ENCODE measurements around the gene GPD1L.
"Not testable (repeated sequence)": the region's sequence is repeated elsewhere in the genome, so short reads cannot be mapped to it uniquely, and the experiment has no call there.

GPD1L gene

DNA sequence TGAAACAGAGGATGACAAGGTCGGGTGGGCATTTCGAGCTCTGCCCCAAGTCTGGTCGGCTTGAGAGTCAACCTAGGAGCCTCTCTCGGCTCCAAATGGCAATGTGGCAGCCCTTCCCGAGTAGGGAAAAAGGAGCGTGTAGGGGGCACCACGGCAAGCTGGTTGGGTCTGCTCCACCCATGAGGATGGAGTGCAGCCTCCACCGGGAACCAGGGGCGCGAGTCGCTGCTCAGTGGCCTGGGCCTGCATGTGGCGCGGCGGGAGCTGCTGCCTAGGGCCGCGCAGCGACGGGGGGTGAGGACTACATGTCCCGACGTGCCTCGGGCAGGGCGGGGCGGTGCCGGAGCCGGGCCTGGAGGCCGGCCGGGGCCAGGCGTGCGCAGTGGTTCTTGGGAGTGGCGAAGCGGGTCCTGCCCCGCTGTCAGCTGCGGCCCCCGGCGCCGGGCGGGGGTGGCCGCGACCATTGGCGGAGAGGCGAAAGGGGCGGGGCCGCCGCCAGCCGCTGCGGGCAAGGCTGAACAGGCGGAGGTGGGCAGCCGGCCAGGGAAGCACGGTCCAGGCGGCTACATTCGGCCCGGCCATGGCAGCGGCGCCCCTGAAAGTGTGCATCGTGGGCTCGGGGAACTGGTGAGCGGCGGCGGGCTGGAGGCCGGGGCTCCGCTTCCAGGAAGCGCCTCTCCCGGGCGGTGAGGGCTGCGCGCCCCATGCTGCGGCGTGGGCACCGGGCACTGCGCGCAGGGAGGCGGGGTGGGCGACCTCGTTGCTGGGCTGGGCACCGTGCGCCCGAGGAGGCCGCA is at the start of gene GPD1L:
Gene GPD1L, plus strand, starts transcription at position 489 of the 797 bp plus-strand sequence. Its CDS starts 92 bp downstream, at position 581.
- peak; percentile 91 for DNase-seq (ENCODE audit: low read depth)

DNA sequence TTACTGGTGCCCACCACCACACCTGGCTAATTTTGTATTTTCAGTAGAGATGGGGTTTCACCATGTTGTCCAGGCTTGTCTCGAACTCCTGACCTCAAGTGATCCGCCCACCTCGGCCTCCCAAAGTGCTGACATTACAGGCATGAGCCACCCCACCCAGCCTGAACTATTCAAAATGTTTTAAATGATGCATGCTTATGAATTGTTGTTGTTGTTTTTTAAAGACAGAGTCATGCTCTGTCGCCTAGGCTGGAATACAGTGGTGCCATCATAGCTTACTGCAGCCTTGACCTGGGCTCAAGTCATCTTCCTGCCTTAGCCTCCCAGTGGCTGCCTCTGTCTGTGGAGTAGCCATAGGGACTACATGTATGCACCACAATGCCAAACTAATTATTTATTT is 48.0 kb upstream of the GPD1L start:
- not testable (repeated sequence) for DNase-seq (ENCODE audit: low read depth)

DNA sequence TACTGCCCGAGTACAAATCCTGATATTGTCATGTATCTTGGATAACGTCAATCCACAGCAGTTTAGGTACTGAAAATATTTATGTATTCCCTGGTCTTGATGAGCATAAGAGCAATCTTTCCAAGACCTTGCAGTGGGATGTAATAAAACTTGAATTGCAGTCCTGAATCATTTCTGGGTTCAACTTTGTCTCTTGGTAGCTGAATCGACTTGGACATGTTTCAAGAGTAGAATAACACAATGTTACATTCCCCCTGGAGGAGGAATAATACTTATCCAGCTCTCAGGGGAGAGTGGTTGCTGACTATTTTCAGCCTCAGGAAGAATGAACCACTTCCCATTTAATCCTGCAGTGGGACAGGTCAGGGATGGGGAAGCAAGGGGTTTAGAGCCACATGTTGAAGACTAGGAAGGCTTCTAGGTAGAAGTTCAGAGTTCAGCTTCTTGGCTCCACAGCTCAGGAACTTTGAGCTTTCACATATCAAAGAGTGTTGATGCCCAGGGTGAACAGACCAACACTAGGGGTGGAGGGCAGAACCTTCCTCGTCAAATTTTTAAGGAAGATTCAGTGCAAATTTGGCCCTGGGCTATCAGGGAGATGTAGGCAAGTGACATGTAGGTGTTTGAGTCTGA is 43.4 kb upstream of the GPD1L start:
- DNase-seq (ENCODE audit: low read depth) = no peak

DNA sequence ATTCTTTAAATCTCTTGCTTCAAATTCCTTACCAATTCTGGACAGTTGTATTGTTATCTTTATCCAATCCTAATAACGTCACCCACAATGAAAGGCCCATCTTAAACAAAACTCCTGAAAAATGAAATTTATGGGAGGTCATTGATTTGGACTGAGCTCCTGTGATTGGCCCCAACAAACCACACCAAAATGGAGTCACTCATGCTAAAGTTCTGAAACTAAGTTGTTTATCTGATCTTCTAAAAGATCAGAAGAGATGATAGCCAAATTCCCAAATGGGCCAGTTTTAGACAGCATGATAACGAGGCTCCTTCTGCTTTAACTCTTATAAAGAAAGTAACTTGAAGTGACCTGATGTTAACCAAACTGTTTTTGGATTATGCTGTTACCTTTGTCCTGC is 39.7 kb upstream of the GPD1L start:
- no peak for DNase-seq (ENCODE audit: low read depth)

DNA sequence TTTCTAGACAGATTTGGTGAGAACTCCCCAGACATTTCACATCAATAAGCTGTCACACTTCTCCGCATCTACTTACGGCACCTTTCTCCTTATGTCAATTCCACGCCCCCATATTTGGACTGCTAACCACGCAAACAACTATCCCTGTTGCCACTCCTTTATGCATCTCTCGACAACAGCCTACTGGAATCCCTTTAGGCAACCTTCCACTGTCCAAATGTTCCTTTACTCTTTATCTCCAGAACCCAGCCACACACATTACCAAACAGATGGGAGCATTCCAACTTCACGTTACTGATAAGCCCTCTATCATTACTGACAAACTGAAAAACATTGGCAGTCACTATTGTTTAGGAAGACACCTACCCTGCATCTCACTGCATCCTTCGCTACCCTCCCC is 32.2 kb upstream of the GPD1L start:
- not testable (repeated sequence) for DNase-seq (ENCODE audit: low read depth)

DNA sequence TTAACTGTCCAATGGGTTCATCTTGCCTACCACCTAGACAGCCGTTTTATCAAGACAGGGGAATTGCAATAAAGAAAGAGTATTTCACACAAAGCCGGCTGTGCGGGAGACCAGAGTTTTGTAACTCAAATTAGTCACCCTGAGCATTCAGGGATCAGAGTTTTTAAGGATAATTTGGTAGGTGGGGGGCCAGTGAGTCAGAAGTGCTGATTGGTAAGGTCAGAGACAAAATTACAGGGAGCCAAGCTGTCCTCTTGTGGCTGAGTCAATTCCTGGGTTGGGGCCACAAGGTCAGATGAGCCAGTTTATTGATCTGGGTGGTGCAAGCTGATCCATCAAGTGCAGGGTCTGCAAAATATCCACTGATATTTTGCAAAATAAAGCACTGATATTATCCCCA is 29.9 kb upstream of the GPD1L start:
- DNase-seq (ENCODE audit: low read depth) = no peak

DNA sequence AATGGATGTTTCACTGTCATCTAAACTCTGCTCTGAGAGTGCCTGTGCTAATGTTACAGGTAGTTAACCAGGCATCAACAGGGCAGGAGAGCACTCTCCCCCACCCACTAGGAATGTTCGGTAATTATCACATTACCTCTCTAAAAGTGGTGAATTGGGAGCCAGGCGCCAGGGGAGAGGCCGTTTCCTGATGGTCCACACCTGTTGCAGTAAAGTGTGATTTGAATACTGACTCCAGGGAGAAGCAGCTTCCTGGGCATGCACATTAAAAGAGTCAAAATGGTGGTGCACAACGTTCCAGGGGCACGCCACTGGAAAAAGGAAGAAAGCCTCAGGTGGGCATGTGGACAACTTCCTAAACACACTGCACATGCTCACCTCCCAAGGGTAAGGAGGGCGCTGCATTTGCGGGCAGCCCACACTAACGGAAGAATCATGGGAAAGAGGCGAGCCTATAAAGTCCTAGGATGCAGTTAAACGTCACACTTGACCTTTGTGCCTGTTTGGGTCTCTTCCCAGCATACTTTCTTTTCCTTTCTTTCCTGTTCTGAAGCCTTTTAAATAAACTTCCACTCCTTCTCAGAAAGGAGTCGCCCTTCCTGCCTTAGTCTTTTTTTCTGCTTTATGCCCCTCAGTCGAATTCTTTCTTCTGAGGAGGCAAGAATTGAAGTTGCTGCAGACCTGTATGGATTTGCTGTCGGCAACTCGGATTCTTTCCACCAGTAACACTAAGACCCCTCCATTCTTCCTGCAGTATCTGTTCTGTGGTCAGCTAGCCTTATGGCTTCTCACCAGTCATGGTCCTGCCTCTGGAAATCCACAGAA is 28.9 kb upstream of the GPD1L start:
- DNase-seq (ENCODE audit: low read depth) = no peak

DNA sequence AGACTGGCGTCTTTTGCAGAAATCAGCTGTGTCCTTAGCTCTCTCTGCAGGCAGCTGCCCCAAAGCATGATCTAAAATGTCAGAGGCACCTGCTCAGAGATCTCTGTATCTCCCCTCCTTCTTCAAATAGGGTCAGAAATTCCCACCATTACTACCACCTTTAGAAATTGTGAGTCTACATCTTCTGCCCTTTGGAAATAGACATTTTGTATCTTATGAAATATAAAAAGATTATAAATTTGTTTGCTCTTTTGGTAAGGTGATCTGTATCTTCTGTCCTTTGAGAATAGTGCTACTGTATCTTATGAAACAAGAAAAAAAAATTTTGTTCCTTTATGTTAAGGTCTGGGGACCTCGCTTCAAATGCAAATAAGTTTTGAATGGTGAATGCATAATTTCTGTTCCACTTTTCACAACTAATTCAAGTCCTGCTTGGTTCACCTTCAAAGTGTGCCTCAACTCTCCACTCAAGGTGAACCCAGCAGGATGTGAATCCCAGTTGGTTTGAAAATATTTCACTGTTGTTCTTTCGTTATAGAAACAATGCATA is 28.3 kb upstream of the GPD1L start:
- no peak for DNase-seq (ENCODE audit: low read depth)

DNA sequence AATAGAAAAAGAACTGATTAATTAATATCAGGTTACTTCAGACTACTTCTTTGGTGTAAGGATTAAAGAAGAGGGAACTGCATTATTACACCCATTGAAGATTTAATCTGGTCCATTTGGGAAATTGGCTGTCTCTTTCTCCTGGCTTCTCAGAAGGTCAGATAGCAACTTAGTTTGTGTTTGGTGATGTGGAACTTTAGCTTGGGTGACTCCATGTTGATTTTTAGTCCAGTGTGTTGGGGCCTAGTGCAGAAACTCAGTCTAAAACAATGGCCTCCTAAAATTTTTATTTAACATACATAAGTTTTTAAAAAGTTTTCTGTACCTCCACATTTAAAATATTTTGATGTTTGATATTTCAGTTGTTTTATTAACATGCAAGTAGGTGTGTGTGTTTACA is 27.6 kb upstream of the GPD1L start:
- no peak for DNase-seq (ENCODE audit: low read depth)

DNA sequence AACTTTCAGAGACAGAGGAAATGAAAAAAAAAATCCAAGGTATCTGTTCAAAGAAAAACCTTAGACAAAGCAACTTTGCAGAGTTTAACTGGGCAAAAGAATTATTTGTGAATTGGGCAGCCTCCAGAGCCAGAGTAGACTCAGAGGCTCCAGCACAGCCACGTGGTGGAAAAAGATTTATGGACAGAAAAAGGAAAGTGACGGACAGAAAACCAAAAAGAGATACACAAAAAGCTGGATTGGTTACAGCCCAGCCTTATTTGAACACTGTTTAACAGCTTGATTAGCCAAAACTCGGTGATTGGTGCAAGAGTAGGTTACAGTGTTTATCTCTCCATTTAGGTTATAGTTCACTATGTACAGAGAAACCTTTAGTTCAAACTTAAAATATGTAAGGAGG is 23.7 kb upstream of the GPD1L start:
- DNase-seq (ENCODE audit: low read depth) = no peak

DNA sequence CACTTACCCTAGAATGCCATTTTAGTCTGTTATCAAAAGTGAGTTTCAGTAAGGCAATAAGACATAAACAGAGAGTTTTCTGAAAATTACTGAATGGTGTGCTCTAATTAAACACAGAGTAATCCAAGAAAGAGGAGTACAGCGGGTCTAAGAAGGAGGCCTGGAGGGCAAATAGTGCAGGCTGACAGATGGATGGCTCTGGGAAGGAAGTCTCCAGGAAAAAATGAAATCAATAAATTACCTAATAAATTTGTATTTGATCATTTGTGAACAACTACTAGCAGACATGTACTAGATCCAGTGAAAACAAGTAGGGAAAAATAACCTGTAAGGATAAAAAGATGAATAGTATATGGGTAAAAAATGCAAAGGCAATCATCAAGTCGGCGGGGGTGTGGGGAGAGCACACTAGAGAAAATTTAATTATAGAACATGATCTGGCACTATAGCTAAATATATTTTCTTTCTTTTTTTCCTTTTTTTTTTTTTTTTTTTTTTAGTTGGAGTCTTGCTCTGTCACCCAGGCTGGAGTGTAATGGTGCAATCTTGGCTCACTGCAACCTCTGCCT is 22.6 kb upstream of the GPD1L start:
- no peak for DNase-seq (ENCODE audit: low read depth)

DNA sequence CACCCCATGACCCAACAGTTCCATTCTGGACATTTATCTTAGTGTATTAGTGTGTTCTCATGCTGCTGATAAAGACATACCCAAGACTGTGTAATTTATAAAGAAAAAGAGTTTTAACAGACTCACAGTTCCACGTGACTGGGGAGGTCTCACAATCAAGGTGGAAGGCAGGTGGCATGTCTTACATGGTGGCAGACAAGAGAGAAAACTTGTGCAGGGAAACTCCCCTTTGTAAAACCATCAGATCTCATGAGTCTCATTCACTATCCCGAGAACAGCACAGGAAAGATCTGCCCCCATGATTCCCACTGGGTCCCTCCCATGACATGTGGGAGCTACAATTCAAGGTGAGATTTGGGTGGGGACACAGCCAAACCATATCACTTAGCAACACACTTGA is 21.6 kb upstream of the GPD1L start:
- no peak for DNase-seq (ENCODE audit: low read depth)

DNA sequence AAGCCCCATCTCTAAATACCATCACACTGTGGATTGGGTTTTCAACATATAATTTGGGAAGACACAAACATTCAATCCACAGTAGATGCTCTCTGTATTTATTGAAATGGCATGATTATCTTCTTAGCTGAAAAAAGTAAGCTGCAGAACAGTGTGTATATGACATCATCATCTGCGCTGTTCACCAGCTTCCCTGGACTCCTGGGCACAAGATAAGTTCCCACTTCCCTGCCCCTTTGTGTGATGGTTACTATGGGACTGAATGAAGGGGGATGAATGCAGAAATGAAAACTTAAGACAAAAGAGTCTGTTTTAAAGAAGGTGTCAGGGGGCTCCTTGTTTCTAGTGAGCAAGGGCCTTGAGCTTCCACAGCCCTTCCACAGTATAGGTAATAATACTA is 20.0 kb upstream of the GPD1L start:
- no peak for DNase-seq (ENCODE audit: low read depth)

DNA sequence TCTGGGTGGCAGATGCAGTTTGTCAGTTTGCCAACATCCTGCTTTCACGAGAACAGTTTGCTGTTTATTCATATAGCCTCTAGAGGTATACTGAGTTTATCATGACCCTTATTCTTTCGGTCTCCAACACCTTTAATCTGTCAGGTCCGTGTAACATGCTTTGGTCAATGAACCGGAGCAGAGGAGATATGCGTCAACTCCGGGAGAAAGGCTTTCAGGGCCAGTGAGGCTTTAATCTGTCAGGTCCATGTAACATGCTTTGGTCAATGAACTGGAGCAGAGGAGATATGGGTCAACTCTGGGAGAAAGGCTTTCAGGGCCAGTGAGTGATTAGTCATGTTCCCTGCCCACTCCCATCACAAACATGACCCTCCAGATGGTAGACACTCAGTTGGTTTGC is 16.9 kb upstream of the GPD1L start:
- no peak for DNase-seq (ENCODE audit: low read depth)

DNA sequence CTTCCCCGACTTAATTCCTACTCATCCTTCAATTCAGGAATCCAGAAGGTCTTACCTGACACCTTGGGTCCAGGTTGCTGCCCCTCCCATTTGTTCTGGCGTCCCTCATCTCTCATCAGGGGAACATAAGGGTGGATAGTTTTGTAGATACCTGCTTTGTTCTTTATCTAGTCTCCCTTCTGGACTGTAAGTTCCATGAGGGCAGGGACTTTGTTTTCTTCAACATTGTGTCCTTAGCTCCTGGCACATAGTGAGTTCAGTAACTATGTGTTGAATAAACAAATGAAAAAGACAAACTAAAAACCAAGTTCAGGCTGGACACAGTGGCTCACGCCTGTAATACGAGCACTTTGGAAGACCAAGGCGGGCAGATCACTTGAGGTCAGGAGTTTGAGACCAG is 13.2 kb upstream of the GPD1L start:
- DNase-seq (ENCODE audit: low read depth) = no peak

DNA sequence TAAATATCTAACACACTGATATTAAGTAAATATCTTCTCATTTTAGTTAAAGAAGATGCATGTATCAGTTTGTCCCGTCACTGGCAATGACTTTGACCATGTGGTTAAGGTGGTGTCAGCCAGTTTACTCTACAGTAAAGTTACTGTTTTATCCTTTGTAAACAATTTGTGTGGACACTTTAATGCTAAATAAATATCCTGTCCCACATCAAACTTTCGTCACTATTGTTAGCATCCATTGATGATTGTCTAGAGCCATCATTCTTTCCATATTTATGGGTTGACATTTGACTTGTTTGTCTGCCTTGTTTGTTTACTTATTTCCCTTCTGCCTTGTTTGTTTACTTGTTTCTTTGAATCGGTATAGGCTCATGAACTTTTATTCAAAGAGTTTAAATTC is 11.0 kb upstream of the GPD1L start:
- DNase-seq (ENCODE audit: low read depth) = no peak

DNA sequence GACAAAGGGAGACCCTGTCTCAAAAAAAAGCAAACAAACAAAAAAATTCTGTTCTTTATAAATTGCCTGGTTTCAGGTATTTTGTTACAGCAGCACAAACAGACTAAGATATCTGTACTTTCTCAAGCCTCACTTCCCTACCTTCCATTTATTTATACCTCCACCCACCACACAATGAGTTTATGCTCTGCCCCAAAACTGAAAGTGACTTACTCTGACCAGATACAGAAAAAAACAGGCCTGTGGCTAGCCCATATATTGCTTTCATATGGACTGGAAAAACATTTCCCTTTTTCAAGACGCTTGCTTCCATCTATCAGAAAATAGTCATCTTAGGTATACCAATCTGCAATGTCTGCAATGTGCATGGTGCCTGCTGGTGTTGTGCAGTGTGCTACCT is 8.7 kb upstream of the GPD1L start:
- DNase-seq (ENCODE audit: low read depth) = no peak

DNA sequence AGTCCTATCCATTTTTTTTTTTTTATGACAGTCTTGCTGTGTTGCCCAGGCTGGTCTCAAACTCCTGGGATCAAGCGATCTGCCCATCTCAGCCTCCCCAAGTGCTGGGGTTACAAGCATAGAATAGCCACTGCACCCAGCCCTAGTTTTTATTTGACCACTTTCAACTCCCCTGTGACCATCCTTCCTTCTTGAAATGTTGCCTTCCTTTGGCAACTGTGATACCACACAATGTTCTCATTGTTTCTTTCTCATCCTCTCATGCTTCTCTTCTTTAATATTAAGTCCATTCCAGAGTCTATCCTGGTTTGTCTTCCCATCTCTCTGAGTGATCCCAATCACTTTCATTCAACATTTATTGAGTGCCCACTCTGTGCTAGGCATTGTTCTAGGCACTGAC is 7.9 kb upstream of the GPD1L start:
- no peak for DNase-seq (ENCODE audit: low read depth)

DNA sequence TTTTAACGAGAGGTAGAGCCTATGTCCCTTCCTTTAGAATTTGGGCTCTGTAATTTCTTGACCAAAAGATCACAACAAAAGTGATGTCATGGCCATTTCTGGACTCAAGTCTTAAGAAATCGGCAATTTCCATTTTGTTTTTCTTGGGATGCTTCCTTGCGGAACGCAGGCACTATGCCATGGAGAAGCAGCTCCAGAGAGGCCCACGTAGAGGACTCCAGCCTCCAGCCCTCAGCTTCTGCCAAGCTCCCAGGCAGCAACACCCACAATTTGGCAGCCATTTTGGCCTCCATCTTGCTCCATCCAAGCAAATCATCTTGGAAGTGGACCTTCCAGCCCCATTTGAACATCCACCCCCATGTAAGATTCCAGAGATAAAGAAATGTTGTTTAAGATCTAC is 6.0 kb upstream of the GPD1L start:
- no peak for DNase-seq (ENCODE audit: low read depth)

DNA sequence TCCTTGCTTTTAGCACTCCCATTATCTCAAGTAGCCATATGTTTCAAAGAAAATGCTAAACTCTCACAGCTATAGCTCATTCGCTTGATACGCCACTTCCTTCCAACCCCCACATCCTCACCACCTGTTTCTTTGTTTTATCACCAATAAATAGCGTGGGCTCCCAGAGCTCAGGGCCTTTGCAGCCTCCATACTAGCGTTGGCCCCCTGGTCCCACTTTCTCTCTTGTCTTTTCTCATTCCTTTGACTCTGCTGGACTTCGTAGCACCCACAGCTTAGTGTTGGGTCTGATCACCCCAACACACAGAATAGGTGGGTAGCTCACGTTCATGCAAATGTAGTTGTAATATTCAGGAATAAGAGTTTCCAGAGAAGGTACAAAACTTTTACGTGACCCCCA is 4.1 kb upstream of the GPD1L start:
- no peak for DNase-seq (ENCODE audit: low read depth)

DNA sequence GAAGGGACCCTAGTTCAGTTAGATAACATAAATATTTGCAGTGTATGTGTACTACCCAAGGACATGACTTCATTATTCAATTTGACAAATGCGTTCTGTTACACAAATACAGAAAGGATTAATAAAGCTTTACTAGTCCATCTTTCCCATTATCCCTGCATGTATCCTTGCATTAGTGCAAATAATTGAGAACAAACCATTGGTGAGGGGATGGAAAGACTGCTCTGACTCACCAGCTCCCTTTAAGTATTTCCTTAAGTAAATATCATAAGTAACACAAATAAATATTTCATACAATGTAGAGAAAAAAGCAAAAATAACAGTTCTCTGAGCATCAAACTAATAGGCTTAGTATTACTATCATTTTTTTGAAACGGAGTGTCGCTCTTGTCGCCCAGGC is 1.9 kb upstream of the GPD1L start:
- no peak for DNase-seq (ENCODE audit: low read depth)

Measured in activated T-helper 9 cell treated with anti-CD3 and anti-CD28 coated beads, Interleukin-2, amount 50 U/mL, for 16 hours (primary cell).